ENCODE data around the gene PPP1R3A. TPM values are rescaled to one million over a fixed set of nuclear protein-coding genes. Genes with fewer than 3 reads are reported as not detected.
A peak's percentile ranks its signal among the peaks of the same experiment; 100 is the strongest.

PPP1R3A gene
- total RNA-seq, 4 donors from 2014 or later = 21.6 to 57.6 (median 47.4) TPM

DNA sequence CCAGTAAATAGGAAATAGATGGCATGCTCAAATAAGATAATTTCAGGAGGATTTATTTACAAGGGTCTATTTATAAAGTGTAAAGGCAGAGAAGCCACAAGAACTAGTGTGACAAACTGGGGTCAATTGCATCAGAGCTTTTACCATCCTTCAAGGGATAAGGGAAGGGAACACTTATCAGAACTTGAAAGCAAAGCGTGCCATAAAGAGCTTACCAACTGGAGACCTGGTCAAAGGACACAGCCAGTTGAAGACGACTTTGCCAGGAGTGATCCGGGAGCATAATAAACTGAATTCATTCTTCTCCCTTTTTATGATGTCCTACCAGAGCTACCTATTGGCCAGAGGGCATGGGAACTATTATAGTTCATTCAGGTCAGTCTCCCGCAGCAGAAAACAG is 3.2 kb upstream of the PPP1R3A start:
- DNase-seq (no peak), ATAC-seq (no peak)
- Histone ChIP-seq H3K27me3 (no peaks in the 10 kb centered on the region), H3K4me3 (no peak overlapping the region), H3K27ac (peak overlapping the region in 3 of 4 donors; percentile 87 to 90 (median 88)), H3K36me3 (no peaks in the 10 kb centered on the region), H3K4me1 (peaks cover 6 to 13% of the 10 kb centered on the region in 2 donors), H3K9me3 (no peaks in the 10 kb centered on the region)
- in situ Hi-C loops (cut with MboI; ENCODE audit: low sequenced_read_pairs in 4 of 4) (loop anchor here in 1 of 4 donors (25.0 kb wide), 1 partner anchor 490 kb away; the partner anchor contains the start of gene FOXP2), intact Hi-C loops (cut with DNase I; ENCODE audit: low total_unique reads) (no loop called here)
- TF ChIP-seq, protein P1, sequence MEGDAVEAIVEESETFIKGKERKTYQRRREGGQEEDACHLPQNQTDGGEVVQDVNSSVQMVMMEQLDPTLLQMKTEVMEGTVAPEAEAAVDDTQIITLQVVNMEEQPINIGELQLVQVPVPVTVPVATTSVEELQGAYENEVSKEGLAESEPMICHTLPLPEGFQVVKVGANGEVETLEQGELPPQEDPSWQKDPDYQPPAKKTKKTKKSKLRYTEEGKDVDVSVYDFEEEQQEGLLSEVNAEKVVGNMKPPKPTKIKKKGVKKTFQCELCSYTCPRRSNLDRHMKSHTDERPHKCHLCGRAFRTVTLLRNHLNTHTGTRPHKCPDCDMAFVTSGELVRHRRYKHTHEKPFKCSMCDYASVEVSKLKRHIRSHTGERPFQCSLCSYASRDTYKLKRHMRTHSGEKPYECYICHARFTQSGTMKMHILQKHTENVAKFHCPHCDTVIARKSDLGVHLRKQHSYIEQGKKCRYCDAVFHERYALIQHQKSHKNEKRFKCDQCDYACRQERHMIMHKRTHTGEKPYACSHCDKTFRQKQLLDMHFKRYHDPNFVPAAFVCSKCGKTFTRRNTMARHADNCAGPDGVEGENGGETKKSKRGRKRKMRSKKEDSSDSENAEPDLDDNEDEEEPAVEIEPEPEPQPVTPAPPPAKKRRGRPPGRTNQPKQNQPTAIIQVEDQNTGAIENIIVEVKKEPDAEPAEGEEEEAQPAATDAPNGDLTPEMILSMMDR (IDR thresholded peaks at IDR 0.05 in 4 of 5, conservative IDR thresholded peaks at IDR 0.05 in 1 of 5) = no peak
- no peak for TF ChIP-seq POLR2A (IDR thresholded peaks at IDR 0.05)

DNA sequence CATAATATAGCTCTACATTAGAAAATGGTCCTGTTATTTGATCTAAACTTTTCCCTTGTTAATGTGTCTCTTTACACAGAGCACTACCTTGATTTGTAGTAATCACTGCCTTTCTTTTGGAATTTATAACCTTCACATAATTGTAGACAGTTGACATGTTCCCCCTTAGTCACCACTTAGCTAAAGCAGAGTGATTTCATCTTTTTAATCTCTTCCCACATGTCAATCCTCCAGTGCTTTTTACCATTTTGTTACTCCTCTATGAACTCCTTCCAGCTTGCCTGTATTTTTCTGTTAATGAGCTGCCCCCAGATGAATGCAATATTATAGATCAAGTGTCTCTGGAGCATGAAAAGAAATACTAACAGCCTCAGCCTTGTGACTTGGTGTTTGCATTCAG is 2.6 kb upstream of the PPP1R3A start:
- in situ Hi-C loops (cut with MboI; ENCODE audit: low sequenced_read_pairs in 4 of 4) = loop anchor here in 1 of 4 donors (25.0 kb wide), 1 partner anchor 491 kb away; the partner anchor contains the start of gene FOXP2
- Histone ChIP-seq H3K36me3 (no peaks in the 10 kb centered on the region), H3K27me3 (no peaks in the 10 kb centered on the region), H3K27ac (peak overlapping the region; percentile 42 to 90 (median 88)), H3K9me3 (no peaks in the 10 kb centered on the region), H3K4me1 (peaks cover 6 to 13% of the 10 kb centered on the region in 2 donors), H3K4me3 (no peak overlapping the region)
- no peak for DNase-seq
- intact Hi-C loops (cut with DNase I; ENCODE audit: low total_unique reads) = no loop called here
- TF ChIP-seq, protein P1 (IDR thresholded peaks at IDR 0.05 in 4 of 5, conservative IDR thresholded peaks at IDR 0.05 in 1 of 5) = no peak
- no peak for TF ChIP-seq POLR2A (IDR thresholded peaks at IDR 0.05)
- no peak for ATAC-seq

DNA sequence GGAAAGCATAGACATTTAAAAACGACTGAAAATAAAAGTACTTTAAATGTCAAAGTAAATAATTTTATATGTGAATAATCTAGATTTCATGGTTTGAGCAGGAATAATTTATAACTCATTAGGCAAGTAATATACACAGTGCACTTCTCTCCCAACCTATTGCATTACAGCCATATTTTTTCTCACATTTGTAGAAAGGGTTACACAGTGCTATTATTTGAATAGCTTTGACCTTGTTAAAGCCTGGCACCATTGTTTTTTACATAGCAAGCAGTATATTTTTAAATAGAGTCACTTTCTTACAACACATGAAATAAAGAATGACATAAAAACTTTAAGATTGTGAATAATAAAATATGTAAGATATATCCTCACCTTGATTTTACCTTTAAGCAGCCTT is 969 bp downstream of the PPP1R3A start:
- Histone ChIP-seq H3K4me3 (peak overlapping the region; percentile 49 to 67 (median 63)), H3K9me3 (no peaks in the 10 kb centered on the region), H3K27ac (peak overlapping the region; percentile 87 to 90 (median 89)), H3K36me3 (no peaks in the 10 kb centered on the region), H3K27me3 (no peaks in the 10 kb centered on the region), H3K4me1 (peaks cover 6 to 16% of the 10 kb centered on the region in 2 donors)
- no peak for DNase-seq
- ATAC-seq = peak; percentile 28 to 34
- in situ Hi-C loops (cut with MboI; ENCODE audit: low sequenced_read_pairs in 4 of 4) = loop anchor here in 1 of 4 donors (25.0 kb wide), 1 partner anchor 494 kb away; the partner anchor contains the start of gene FOXP2
- TF ChIP-seq POLR2A (IDR thresholded peaks at IDR 0.05) = no peak
- TF ChIP-seq, protein P1 (IDR thresholded peaks at IDR 0.05 in 4 of 5, conservative IDR thresholded peaks at IDR 0.05 in 1 of 5) = no peak
- intact Hi-C loops (cut with DNase I; ENCODE audit: low total_unique reads) = loop anchor here (2.0 to 10.0 kb wide), 4 partner anchors 43 to 497 kb away; partner anchors contain the start of gene FOXP2

DNA sequence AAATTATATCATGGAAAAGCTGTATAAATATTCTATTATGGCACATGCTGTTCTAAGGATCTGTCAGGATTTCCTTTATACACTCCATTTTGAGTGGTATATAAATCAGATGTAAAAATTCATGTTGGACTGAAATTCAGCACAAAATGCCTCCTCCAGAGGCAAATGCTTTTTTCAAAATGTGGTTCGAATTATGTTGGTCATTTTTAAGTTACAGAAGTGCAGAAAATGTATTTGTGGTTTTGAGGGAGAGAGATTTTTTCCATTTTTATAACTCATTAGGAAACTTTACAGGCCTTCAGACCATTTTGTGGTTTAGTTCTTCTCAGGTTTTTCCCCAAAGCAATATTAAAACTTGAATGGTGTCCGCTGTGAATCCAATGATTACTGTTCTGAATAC is 2.9 kb downstream of the PPP1R3A start:
- in situ Hi-C loops (cut with MboI; ENCODE audit: low sequenced_read_pairs in 4 of 4) = loop anchor here in 1 of 4 donors (25.0 kb wide), 1 partner anchor 496 kb away; the partner anchor contains the start of gene FOXP2
- H3K9me3 ChIP-seq = no peaks in the 10 kb centered on the region
- TF ChIP-seq, protein P1 (IDR thresholded peaks at IDR 0.05 in 4 of 5, conservative IDR thresholded peaks at IDR 0.05 in 1 of 5) = no peak
- no peak for TF ChIP-seq POLR2A (IDR thresholded peaks at IDR 0.05)
- no peaks in the 10 kb centered on the region for H3K27me3 ChIP-seq
- no peak for DNase-seq
- no peaks in the 10 kb centered on the region for H3K36me3 ChIP-seq
- peak overlapping the region; percentile 87 to 90 (median 89) for H3K27ac ChIP-seq
- peaks cover 20 to 24% of the 10 kb centered on the region in 2 donors for H3K4me1 ChIP-seq
- ATAC-seq = no peak
- intact Hi-C loops (cut with DNase I; ENCODE audit: low total_unique reads) = loop anchor here (5.0 to 10.0 kb wide), 3 partner anchors 144 to 499 kb away; partner anchors contain the start of gene FOXP2
- peak overlapping the region; percentile 49 to 67 (median 63) for H3K4me3 ChIP-seq
